BLaER1 treated with 17β-estradiol and CSF1 and Interleukin-3, amounts not matched to agents 10 nM and 100 nM (cell line): Measurements from ENCODE around the gene TRIOBP.
"Not testable (repeated sequence)": the region's sequence is repeated elsewhere in the genome, so short reads cannot be mapped to it uniquely, and the experiment has no call there.

Source experiments
- H3K27ac ChIP-seq, 11 experiments: shearing (Covaris generic); formaldehyde crosslinking; 2 replicates each; pipeline ENCODE4 v1.8.1; 2022
- H3K27me3 ChIP-seq, 11 experiments: shearing (Covaris generic); formaldehyde crosslinking; 2 replicates each; pipeline ENCODE4 v1.8.1; 2022
- H3K36me3 ChIP-seq, 11 experiments: shearing (Covaris generic); formaldehyde crosslinking; 2 replicates each; pipeline ENCODE4 v1.8.1; 2022
- H3K4me1 ChIP-seq, 10 experiments: shearing (Covaris generic); formaldehyde crosslinking; 2 replicates each; pipeline ENCODE4 v1.8.1; 2022
- H3K4me2 ChIP-seq, 11 experiments: shearing (Covaris generic); formaldehyde crosslinking; 2 replicates each; pipeline ENCODE4 v1.8.1; 2022
- H3K4me3 ChIP-seq, 10 experiments: shearing (Covaris generic); formaldehyde crosslinking; 2 replicates each; pipeline ENCODE4 v1.8.1; 2022
- H3K9ac ChIP-seq, 11 experiments: shearing (Covaris generic); formaldehyde crosslinking; 2 replicates each; pipeline ENCODE4 v1.8.1; 2022
- H3K9me3 ChIP-seq, 11 experiments: shearing (Covaris generic); formaldehyde crosslinking; replicated peaks in 1 of 11; 2 replicates each; pipeline ENCODE4 v1.8.1; 2022
- H4K20me1 ChIP-seq, 11 experiments: shearing (Covaris generic); formaldehyde crosslinking; 2 replicates each; pipeline ENCODE4 v1.8.1; 2022
- Cebpa-rat ChIP-seq, 11 experiments: shearing (Covaris generic); IDR thresholded peaks; 2 replicates each; pipeline ENCODE4 v1.8.1; 2022

The TRIOBP gene

DNA sequence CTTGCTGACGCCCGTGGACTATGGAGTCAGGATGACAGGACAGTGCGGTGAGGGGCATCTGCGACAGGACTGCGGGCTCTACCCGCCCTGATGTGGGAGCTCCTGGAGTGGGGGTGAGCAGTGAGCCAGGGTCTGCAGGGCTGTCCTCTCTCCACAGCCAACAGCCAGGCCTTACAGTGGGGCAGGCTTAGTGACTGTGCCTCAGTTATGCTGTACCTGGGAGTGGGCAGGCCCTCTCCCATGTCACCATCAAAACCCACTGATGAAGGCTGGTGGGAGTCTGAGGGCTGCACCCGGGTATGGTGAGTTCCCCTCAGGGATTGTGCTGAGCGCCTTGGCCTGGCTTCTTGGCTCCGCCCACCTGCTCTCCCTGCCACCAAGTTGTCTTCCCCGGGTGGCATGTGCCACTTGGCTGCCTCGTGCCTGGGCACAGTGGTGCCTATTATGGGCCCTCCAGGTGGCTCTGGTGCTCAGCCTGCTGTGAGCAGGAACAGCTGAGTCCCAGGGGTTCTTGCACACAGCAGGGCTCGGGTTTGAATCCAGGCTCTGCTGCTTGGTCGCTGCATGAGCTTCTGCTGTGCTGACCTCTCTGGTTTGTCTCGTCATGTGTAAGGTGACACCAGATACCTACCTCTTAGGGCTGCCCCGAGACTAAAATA lies 4.1 kb upstream of the TRIOBP start:
- Histone ChIP-seq H3K27ac (no peak overlapping the region), H3K4me2 (no peak overlapping the region), H3K4me3 (no peak overlapping the region), H3K4me1 (peaks cover 21 to 40% (median 27%) of the 10 kb centered on the region in 10 experiments), H3K27me3 (no peaks in the 10 kb centered on the region), H3K36me3 (peaks cover 66 to 77% (median 71%) of the 10 kb centered on the region in 11 experiments), H3K9me3 (no peaks in the 10 kb centered on the region), H3K9ac (no peak overlapping the region; a peak in 1 of 22 replicates), H4K20me1 (peaks cover 0 to 22% (median 7%) of the 10 kb centered on the region in 11 experiments; a peak in 8 of 22 replicates)
- no peak for TF ChIP-seq Cebpa-rat (IDR thresholded peaks at IDR 0.05)

GRCh38 chr22:37694131-37694530 lies 2.7 kb upstream of the TRIOBP start:
- not testable (repeated sequence) for H3K9me3 ChIP-seq, H3K9ac ChIP-seq, H3K4me2 ChIP-seq, H3K4me3 ChIP-seq, H3K27ac ChIP-seq, H3K27me3 ChIP-seq
- Histone ChIP-seq H3K4me1 (peaks cover 20 to 44% (median 38%) of the 10 kb centered on the region in 10 experiments), H4K20me1 (peaks cover 0 to 11% (median 1%) of the 10 kb centered on the region in 11 experiments; a peak in 7 of 22 replicates), H3K36me3 (peaks cover 54 to 64% (median 57%) of the 10 kb centered on the region in 11 experiments)

DNA sequence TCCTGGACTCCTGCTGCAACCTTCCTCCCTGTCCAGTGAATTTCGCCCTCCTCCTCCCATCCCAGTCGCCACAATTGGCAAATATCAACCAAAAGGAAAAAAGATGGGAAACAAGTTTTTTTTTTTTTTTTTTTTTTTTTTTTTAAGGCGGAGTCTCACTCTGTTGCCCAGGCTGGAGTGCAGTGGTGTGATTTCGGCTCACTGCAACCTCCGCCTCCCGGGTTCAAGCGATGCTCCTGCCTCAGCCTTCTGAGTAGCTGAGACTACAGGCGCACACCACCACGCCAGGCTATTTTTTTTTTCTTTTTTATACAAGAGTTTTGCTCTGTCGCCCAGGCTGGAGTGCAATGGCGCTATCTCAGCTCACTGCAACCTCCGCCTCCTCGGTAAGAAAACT lies 590 bp upstream of the TRIOBP start:
- H3K4me3 ChIP-seq: peak overlapping the region in 6 of 10 experiments; percentile 12 to 51 (median 30); a peak in 9 of 20 replicates
- H4K20me1 ChIP-seq, H3K9me3 ChIP-seq, H3K27me3 ChIP-seq: not testable (repeated sequence)
- H3K9ac ChIP-seq: peak overlapping the region in 10 of 11 experiments; percentile 17 to 73 (median 47); a peak in 17 of 22 replicates
- H3K4me1 ChIP-seq: peaks cover 33 to 54% (median 45%) of the 10 kb centered on the region in 10 experiments
- H3K27ac ChIP-seq: peak overlapping the region in 7 of 11 experiments; percentile 14 to 47 (median 40); a peak in 9 of 22 replicates
- peak overlapping the region; percentile 78 to 91 (median 87) for H3K4me2 ChIP-seq
- peaks cover 35 to 54% (median 45%) of the 10 kb centered on the region in 11 experiments for H3K36me3 ChIP-seq

- H3K27ac ChIP-seq: peak overlapping the region in 8 of 11 experiments; percentile 29 to 68 (median 50); a peak in 15 of 22 replicates
Observed at GRCh38 chr22:37697538-37697835, 639 bp downstream of the TRIOBP start.

DNA sequence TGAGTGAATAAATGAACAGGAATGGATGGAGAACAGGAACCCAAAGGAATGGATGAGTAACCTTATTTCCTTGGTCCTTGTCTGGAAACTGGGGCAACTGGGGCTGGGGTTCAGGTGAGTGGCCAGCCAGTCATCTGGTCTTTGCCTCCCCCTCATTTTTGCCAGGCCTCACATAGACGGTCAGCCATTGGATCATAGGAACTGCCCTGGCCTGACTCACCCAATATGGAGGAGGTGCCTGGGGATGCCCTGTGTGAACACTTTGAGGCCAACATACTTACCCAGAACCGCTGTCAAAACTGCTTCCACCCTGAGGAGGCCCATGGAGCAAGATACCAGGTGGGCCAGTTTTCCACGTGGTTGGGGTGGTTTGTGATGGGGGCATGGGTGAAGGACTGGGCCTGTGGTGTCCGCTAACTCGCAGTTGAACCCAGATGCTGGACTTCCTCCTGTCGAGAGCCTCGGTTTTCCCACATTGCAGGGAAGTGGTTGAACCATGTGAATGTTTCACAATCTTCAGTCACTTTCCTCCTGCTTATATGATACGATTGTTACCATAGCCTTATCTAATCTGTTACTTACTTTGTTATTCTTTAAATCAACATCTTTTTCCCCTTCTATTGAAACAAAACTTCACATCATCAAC lies 4.4 kb downstream of the TRIOBP start:
- peaks cover 0 to 56% (median 41%) of the 10 kb centered on the region in 11 experiments; a peak in 15 of 22 replicates for H3K36me3 ChIP-seq
- H4K20me1 ChIP-seq: no peaks in the 10 kb centered on the region
- peak in 4 of 11 experiments; percentile 6 to 34 (median 22); a peak in 2 of 22 replicates for TF ChIP-seq Cebpa-rat (IDR thresholded peaks at IDR 0.05)
- peaks cover 0 to 13% (median 0%) of the 10 kb centered on the region in 11 experiments; a peak in 2 of 22 replicates for H3K9me3 ChIP-seq
- peak overlapping the region in 8 of 11 experiments; percentile 12 to 53 (median 40); a peak in 12 of 22 replicates for H3K27ac ChIP-seq
- H3K4me1 ChIP-seq: peaks cover 25 to 62% (median 46%) of the 10 kb centered on the region in 10 experiments
- no peak overlapping the region for H3K9ac ChIP-seq
- no peaks in the 10 kb centered on the region for H3K27me3 ChIP-seq
- H3K4me3 ChIP-seq: no peak overlapping the region
- H3K4me2 ChIP-seq: peak overlapping the region in 8 of 11 experiments; percentile 29 to 80 (median 67); a peak in 14 of 22 replicates

More at GRCh38 chr22:37697538-37697835, 639 bp downstream of the TRIOBP start:
- peak overlapping the region; percentile 78 to 91 (median 87); a peak in 21 of 22 replicates for H3K4me2 ChIP-seq
- peaks cover 0 to 10% (median 0%) of the 10 kb centered on the region in 11 experiments; a peak in 3 of 22 replicates for H4K20me1 ChIP-seq
- peak overlapping the region in 9 of 11 experiments; percentile 48 to 73 (median 64); a peak in 17 of 22 replicates for H3K9ac ChIP-seq
- no peak for TF ChIP-seq Cebpa-rat (IDR thresholded peaks at IDR 0.05)
- H3K4me1 ChIP-seq: peaks cover 36 to 64% (median 53%) of the 10 kb centered on the region in 10 experiments
- H3K27me3 ChIP-seq: no peaks in the 10 kb centered on the region
- peak overlapping the region in 9 of 10 experiments; percentile 35 to 61 (median 54); a peak in 17 of 20 replicates for H3K4me3 ChIP-seq
- H3K9me3 ChIP-seq: peaks cover 0 to 13% (median 0%) of the 10 kb centered on the region in 11 experiments; a peak in 2 of 22 replicates
- peaks cover 23 to 51% (median 37%) of the 10 kb centered on the region in 11 experiments for H3K36me3 ChIP-seq

DNA sequence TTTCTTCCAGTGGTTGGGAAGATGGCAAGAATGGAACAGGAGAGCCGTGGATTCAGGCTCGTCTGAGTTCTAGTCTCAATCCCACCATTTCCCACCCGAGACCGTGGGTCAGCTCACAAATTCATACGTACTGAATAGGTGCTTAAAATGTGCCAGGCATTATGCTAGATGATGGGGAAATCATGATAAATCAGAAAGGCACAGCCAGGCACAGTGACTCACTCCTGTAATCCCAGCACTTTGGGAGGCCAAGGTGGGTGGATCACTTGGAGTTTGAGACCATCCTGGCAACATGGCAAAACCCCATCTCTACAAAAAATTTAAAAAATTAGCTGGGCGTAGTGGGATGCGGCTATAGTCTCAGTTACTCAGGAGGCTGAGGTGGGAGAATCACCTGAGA lies 7.1 kb downstream of the TRIOBP start:
- Histone ChIP-seq H3K9ac (no peak overlapping the region), H3K36me3 (peaks cover 0 to 67% (median 41%) of the 10 kb centered on the region in 11 experiments; a peak in 15 of 22 replicates), H3K4me3 (no peak overlapping the region)

GRCh38 chr22:37704645-37705044 lies 7.8 kb downstream of the TRIOBP start:
- H3K9ac ChIP-seq: no peak overlapping the region
- peaks cover 0 to 74% (median 45%) of the 10 kb centered on the region in 11 experiments; a peak in 16 of 22 replicates for H3K36me3 ChIP-seq
- no peak overlapping the region for H3K4me3 ChIP-seq
- H4K20me1 ChIP-seq: no peaks in the 10 kb centered on the region
- peaks cover 0 to 57% (median 34%) of the 10 kb centered on the region in 10 experiments; a peak in 13 of 20 replicates for H3K4me1 ChIP-seq
- peaks cover 0 to 13% (median 0%) of the 10 kb centered on the region in 11 experiments; a peak in 2 of 22 replicates for H3K9me3 ChIP-seq
- no peak overlapping the region for H3K27ac ChIP-seq
- H3K27me3 ChIP-seq: no peaks in the 10 kb centered on the region
- H3K4me2 ChIP-seq: peak overlapping the region in 3 of 11 experiments; percentile 15 to 41 (median 39); a peak in 4 of 22 replicates
- no peak for TF ChIP-seq Cebpa-rat (IDR thresholded peaks at IDR 0.05)

More for the DNA sequence above, 7.1 kb downstream of the TRIOBP start:
- Histone ChIP-seq H3K27ac (no peak overlapping the region), H3K9me3 (peaks cover 0 to 13% (median 0%) of the 10 kb centered on the region in 11 experiments; a peak in 2 of 22 replicates), H3K27me3 (no peaks in the 10 kb centered on the region), H3K4me2 (no peak overlapping the region), H3K4me1 (peaks cover 2 to 51% (median 31%) of the 10 kb centered on the region in 10 experiments; a peak in 18 of 20 replicates), H4K20me1 (no peaks in the 10 kb centered on the region)
- no peak for TF ChIP-seq Cebpa-rat (IDR thresholded peaks at IDR 0.05)

- TF ChIP-seq Cebpa-rat (IDR thresholded peaks at IDR 0.05): no peak
- no peak overlapping the region for H3K27ac ChIP-seq
- no peaks in the 10 kb centered on the region for H4K20me1 ChIP-seq
- peaks cover 0 to 13% (median 0%) of the 10 kb centered on the region in 11 experiments; a peak in 2 of 22 replicates for H3K9me3 ChIP-seq
- H3K4me3 ChIP-seq: no peak overlapping the region
- no peak overlapping the region for H3K9ac ChIP-seq
- peaks cover 0 to 55% (median 38%) of the 10 kb centered on the region in 10 experiments; a peak in 14 of 20 replicates for H3K4me1 ChIP-seq
- H3K27me3 ChIP-seq: no peaks in the 10 kb centered on the region
- peaks cover 0 to 76% (median 43%) of the 10 kb centered on the region in 11 experiments; a peak in 17 of 22 replicates for H3K36me3 ChIP-seq
- peak overlapping the region in 1 of 11 experiments; percentile 39; a peak in 2 of 22 replicates for H3K4me2 ChIP-seq
Observed at GRCh38 chr22:37705205-37705604, 8.4 kb downstream of the TRIOBP start.
